GM23248 (cell line): Measurements from ENCODE around the gene EPS8L1. TPM values are rescaled to one million over a fixed set of nuclear protein-coding genes. Genes with fewer than 3 reads are reported as not detected.

Source experiments
- DNase-seq: peaks from one replicate; pipeline ENCODE4 v3.0.0-alpha.2; 2015
- H2AFZ ChIP-seq: fragments of 200-600 bp; sonication (generic); 2 replicates; pipeline ENCODE4 v1.6.1; 2016; ENCODE audit warnings: antibody characterized with exemption
- H3F3A ChIP-seq: fragments of 200-600 bp; sonication (generic); 2 replicates; pipeline ENCODE4 v1.6.1; 2016; ENCODE audit warnings: mild to moderate bottlenecking, antibody characterized with exemption, mixed run types; ENCODE audit not compliant: insufficient read depth
- H3K27ac ChIP-seq: fragments of 200-600 bp; sonication (generic); 2 replicates; pipeline ENCODE4 v1.5.1; 2016; ENCODE audit warnings: mild to moderate bottlenecking
- H3K27me3 ChIP-seq: fragments of 200-600 bp; sonication (generic); replicated peaks from 2 replicates; pipeline ENCODE4 v1.6.1; 2016; ENCODE audit warnings: mild to moderate bottlenecking; ENCODE audit not compliant: insufficient read depth
- H3K36me3 ChIP-seq: fragments of 200-600 bp; sonication (generic); 2 replicates; pipeline ENCODE4 v1.6.1; 2016; ENCODE audit warnings: low read depth, mild to moderate bottlenecking
- H3K4me1 ChIP-seq: fragments of 200-600 bp; sonication (generic); 2 replicates; pipeline ENCODE4 v1.6.1; 2016; ENCODE audit warnings: mild to moderate bottlenecking; ENCODE audit not compliant: insufficient read depth
- H3K4me2 ChIP-seq: fragments of 200-600 bp; sonication (generic); one replicate; pipeline ENCODE4 v1.6.1; 2016; ENCODE audit warnings: mild to moderate bottlenecking; ENCODE audit not compliant: unreplicated experiment
- H3K4me3 ChIP-seq: fragments of 200-600 bp; sonication (generic); 2 replicates; pipeline ENCODE4 v1.5.1; 2016; ENCODE audit warnings: mild to moderate bottlenecking
- H3K79me2 ChIP-seq: fragments of 200-600 bp; sonication (generic); 2 replicates; pipeline ENCODE4 v1.6.1; 2016; ENCODE audit warnings: mild to moderate bottlenecking; ENCODE audit not compliant: insufficient read depth
- H3K9ac ChIP-seq: fragments of 200-600 bp; sonication (generic); 2 replicates; pipeline ENCODE4 v1.6.1; 2016; ENCODE audit warnings: mild to moderate bottlenecking
- H3K9me2 ChIP-seq: fragments of 200-600 bp; sonication (generic); 2 replicates; pipeline ENCODE4 v1.6.1; 2016; ENCODE audit warnings: mixed run types, mild to moderate bottlenecking, moderate library complexity; ENCODE audit not compliant: insufficient read depth
- H3K9me3 ChIP-seq: fragments of 200-600 bp; sonication (generic); one replicate; pipeline ENCODE4 v1.6.1; 2017; ENCODE audit warnings: low read depth
- H4K20me1 ChIP-seq: fragments of 200-600 bp; sonication (generic); 2 replicates; pipeline ENCODE4 v1.6.0; 2016; ENCODE audit not compliant: insufficient read depth
- EZH2 ChIP-seq: fragments of 200-600 bp; sonication (generic); IDR thresholded peaks from 2 replicates; pipeline ENCODE4 v1.6.1; 2018; ENCODE audit warnings: antibody characterized with exemption, mild to moderate bottlenecking; ENCODE audit not compliant: insufficient read depth, poor library complexity, severe bottlenecking
- EZH2phosphoT487 ChIP-seq: fragments of 200-600 bp; sonication (generic); IDR thresholded peaks from 2 replicates; pipeline ENCODE4 v1.6.1; 2018; ENCODE audit warnings: antibody characterized with exemption, moderate library complexity, mild to moderate bottlenecking, low read depth; ENCODE audit not compliant: insufficient read depth
- WGBS, 2 experiments: methylation state at CpG; one replicate each; pipeline ENCODE4 v1.1.6; 2015 to 2017; ENCODE audit warnings: low lambda C conversion rate in 2 of 2, low coverage in 1 of 2; ENCODE audit errors: missing lambda C conversion rate in 2 of 2; 5-methylcytosine and 5-hydroxymethylcytosine counted together
- in situ Hi-C: fragments of 300-500 bp; cut with MboI; formaldehyde crosslinking; loops from 2 replicates; pipeline ENCODE4 v1.15.0; 2020
- polyA plus RNA-seq: library from polyadenylated mRNA; unstranded; fragments of >200 nt; fragmentation: Nextera tagmentation; extraction: Ambion mirVana; gene quantifications from 2 replicates; pipeline ENCODE4 v1.2.1, GENCODE V29; 2016
- total RNA-seq: library from RNA; depleted of rRNA; stranded (reverse); fragments of >200 nt; shearing (Covaris generic); gene quantifications from 2 replicates; pipeline ENCODE4 v1.2.3, GENCODE V29; 2014

The EPS8L1 gene
- total and polyA plus RNA-seq, 2 experiments from 2014 or later, result 0.76 to 1.1 TPM

GRCh38 chr19:55089342-55089944 lies 13.8 kb downstream of the EPS8L1 start:
- Histone ChIP-seq H3K27ac (no peak overlapping the region), H2AFZ (no peak overlapping the region), H3K79me2 (no peaks in the 10 kb centered on the region), H3K9ac (no peak overlapping the region), H3K27me3 (peaks cover 21% of the 10 kb centered on the region), H3K9me3 (no peaks in the 10 kb centered on the region), H3F3A (0 out of 2 replicates have a peak, but pooled peaks cover 7% of the 10 kb centered on the region), H3K36me3 (peaks cover 8% of the 10 kb centered on the region; the same call in 1 of the 2 replicates), H3K4me1 (peaks cover 6% of the 10 kb centered on the region; the same call in 1 of the 2 replicates), H3K9me2 (no peaks in the 10 kb centered on the region), H3K4me3 (no peak overlapping the region), H3K4me2 (no peak overlapping the region), H4K20me1 (no peaks in the 10 kb centered on the region)
- 97 to 100% methylated on average over 3 of the region's 3 CpGs for WGBS, 2 experiments
- TF ChIP-seq EZH2 (no peak), EZH2phosphoT487 (no peak)
- no peak for DNase-seq
- in situ Hi-C loops, result no loop called here

DNA sequence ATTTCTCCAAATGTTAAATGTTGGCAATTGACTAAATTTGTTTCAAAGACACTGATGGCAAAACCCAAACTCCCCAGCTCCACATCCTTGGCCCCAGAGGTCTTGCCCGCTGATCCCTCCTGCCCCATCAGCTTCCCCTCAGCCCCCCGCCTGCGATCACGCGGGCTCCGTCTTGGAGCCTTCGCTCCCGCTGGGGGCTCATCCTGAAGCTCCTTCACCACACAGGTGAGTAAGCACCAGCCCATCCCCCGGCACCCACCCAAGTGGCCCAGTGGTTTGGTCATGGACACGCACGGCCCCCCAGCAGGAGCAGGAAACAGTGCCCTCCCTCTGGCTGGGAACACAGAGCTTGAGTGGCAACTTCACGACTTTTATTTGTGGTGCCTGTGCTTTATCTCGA lies 14.9 kb downstream of the EPS8L1 start:
- no peak overlapping the region for H3K4me2 ChIP-seq
- in situ Hi-C loops, result no loop called here
- no peak for DNase-seq
- H3K36me3 ChIP-seq, result peaks cover 8% of the 10 kb centered on the region; the same call in 1 of the 2 replicates
- no peak for TF ChIP-seq EZH2phosphoT487
- no peak for TF ChIP-seq EZH2
- no peak overlapping the region for H2AFZ ChIP-seq
- no peaks in the 10 kb centered on the region for H3K9me3 ChIP-seq
- H3K9me2 ChIP-seq, result no peaks in the 10 kb centered on the region
- 0 out of 2 replicates have a peak, but pooled peaks cover 7% of the 10 kb centered on the region for H3F3A ChIP-seq
- no peak overlapping the region for H3K27ac ChIP-seq
- no peak overlapping the region for H3K4me3 ChIP-seq
- no peaks in the 10 kb centered on the region for H3K79me2 ChIP-seq
- peaks cover 6% of the 10 kb centered on the region; the same call in 1 of the 2 replicates for H3K4me1 ChIP-seq
- H4K20me1 ChIP-seq, result no peaks in the 10 kb centered on the region
- WGBS, 2 experiments, result 94 to 96% methylated on average over 11 to 13 of the region's 13 CpGs
- H3K27me3 ChIP-seq, result peaks cover 10% of the 10 kb centered on the region
- H3K9ac ChIP-seq, result no peak overlapping the region

GRCh38 chr19:55091126-55091910 lies 15.6 kb downstream of the EPS8L1 start:
- Histone ChIP-seq H3K9me2 (no peaks in the 10 kb centered on the region), H3K9ac (no peak overlapping the region), H3K4me1 (peaks cover 6% of the 10 kb centered on the region; the same call in 1 of the 2 replicates), H3K27me3 (peaks cover 2% of the 10 kb centered on the region), H3K36me3 (peaks cover 8% of the 10 kb centered on the region; the same call in 1 of the 2 replicates), H3K27ac (no peak overlapping the region), H3K4me3 (no peak overlapping the region), H3F3A (0 out of 2 replicates have a peak, but pooled peaks cover 7% of the 10 kb centered on the region), H3K79me2 (no peaks in the 10 kb centered on the region), H4K20me1 (no peaks in the 10 kb centered on the region), H3K4me2 (no peak overlapping the region), H2AFZ (no peak overlapping the region), H3K9me3 (no peaks in the 10 kb centered on the region)
- WGBS, 2 experiments, result 88% methylated on average over 22 to 32 of the region's 32 CpGs
- in situ Hi-C loops, result no loop called here
- TF ChIP-seq EZH2 (no peak), EZH2phosphoT487 (no peak)
- no peak for DNase-seq

DNA sequence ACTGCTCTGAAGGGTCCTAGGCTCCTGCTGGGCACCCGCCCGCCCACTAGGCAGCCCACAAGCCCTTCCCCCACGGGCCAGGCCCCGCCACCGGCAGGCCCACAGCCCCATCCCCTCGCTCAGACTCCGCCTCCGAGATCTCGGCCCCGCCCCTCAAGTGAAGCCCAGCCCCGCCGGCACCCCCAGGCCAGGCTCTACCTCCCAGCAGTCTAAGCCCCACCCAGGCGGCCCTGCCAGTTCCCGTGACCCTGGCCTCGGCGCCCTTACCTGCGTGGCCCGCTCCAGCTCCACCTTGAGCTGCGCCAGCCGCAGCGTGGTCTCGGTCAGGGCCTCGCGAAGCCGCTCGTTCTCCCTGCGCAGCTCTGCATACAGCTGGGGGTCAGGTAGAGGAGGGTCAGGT lies 16.3 kb downstream of the EPS8L1 start:
- Histone ChIP-seq H3K9me3 (no peaks in the 10 kb centered on the region), H3K27ac (no peak overlapping the region), H4K20me1 (no peaks in the 10 kb centered on the region), H3K4me2 (no peak overlapping the region), H3K79me2 (no peaks in the 10 kb centered on the region), H2AFZ (no peak overlapping the region), H3K4me3 (no peak overlapping the region), H3K4me1 (peaks cover 6% of the 10 kb centered on the region; the same call in 1 of the 2 replicates), H3F3A (0 out of 2 replicates have a peak, but pooled peaks cover 7% of the 10 kb centered on the region), H3K36me3 (peaks cover 8% of the 10 kb centered on the region; the same call in 1 of the 2 replicates), H3K27me3 (no peaks in the 10 kb centered on the region), H3K9me2 (no peaks in the 10 kb centered on the region), H3K9ac (no peak overlapping the region)
- in situ Hi-C loops, result no loop called here
- 87 to 95% methylated on average over 16 to 27 of the region's 27 CpGs for WGBS, 2 experiments
- DNase-seq, result no peak
- TF ChIP-seq EZH2phosphoT487 (no peak), EZH2 (no peak)
